GM12891 (cell line): ENCODE measurements around the gene CAPN5.

Experiments used
- PAX5 ChIP-seq: IDR thresholded peaks from 2 replicates; pipeline ENCODE4 v1.6.1; 2011; ENCODE audit warnings: low read length, moderate library complexity, mild to moderate bottlenecking; ENCODE audit not compliant: insufficient read depth, severe bottlenecking
- POLR2A ChIP-seq: IDR thresholded peaks from 2 replicates; pipeline ENCODE4 v1.6.1; 2011; ENCODE audit warnings: low read depth, low read length, control low read depth
- POLR2AphosphoS5 ChIP-seq: IDR thresholded peaks from 2 replicates; pipeline ENCODE4 v1.6.1; 2011; ENCODE audit warnings: low read depth, low read length, control low read depth
- POU2F2 ChIP-seq: IDR thresholded peaks from 2 replicates; pipeline ENCODE4 v1.6.1; 2011; ENCODE audit warnings: low read depth, mild to moderate bottlenecking, control low read depth, low read length, moderate library complexity
- SPI1 ChIP-seq: IDR thresholded peaks from 2 replicates; pipeline ENCODE4 v1.6.1; 2011; ENCODE audit warnings: low read depth, low read length, control low read depth
- TAF1 ChIP-seq: IDR thresholded peaks from 2 replicates; pipeline ENCODE4 v1.6.1; 2011; ENCODE audit warnings: low read depth, low read length, control low read depth

DNA sequence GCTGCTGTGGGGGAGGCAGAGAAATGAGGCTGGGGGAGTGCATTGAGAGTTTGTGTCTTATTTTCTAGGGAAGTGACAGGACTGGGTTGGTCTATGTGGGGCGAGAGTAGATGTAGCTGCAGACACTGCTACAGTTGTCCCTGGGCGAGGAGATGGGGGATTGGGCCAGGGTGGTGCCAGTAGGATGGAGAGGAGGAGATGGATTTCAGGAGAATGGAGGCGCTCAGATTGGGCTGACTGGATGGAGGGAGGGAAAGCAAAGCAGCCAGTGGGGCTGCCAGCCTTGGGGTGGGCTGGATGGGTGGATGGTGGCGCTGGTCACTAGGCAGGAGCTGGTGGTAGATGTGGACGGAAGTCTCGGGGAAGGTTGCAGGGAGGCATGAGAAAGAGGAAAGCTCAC, 45.2 kb downstream of the CAPN5 start:
- TF ChIP-seq POLR2AphosphoS5, result no peak
- TF ChIP-seq SPI1, result no peak
- TF ChIP-seq POLR2A, result no peak
- TF ChIP-seq TAF1, result no peak
- no peak for TF ChIP-seq POU2F2
- TF ChIP-seq PAX5, result no peak
